Fibroblast of lung (primary cell): Measurements from ENCODE around the gene RBM23. TPM values are rescaled to one million over a fixed set of nuclear protein-coding genes. Genes with fewer than 3 reads are reported as not detected.
"Not testable (repeated sequence)": the region's sequence is repeated elsewhere in the genome, so short reads cannot be mapped to it uniquely, and the experiment has no call there.

ENCODE experiments used
- DNase-seq, 2 donors: peaks; one replicate each; pipeline versions ENCODE4 v3.0.0 to v3.0.0-alpha.2; 2010; ENCODE audit warnings: low read depth in 2 of 2
- H2AFZ ChIP-seq: 2 replicates; pipeline ENCODE4 v1.5.1; 2012; ENCODE audit warnings: low read length, control low read depth, inconsistent platforms
- H3K27ac ChIP-seq: 2 replicates; pipeline ENCODE4 v1.5.1; 2011; ENCODE audit warnings: low read length, control low read depth; ENCODE audit not compliant: insufficient read depth
- H3K27me3 ChIP-seq: 2 replicates; pipeline ENCODE4 v1.5.1; 2011; ENCODE audit warnings: mild to moderate bottlenecking, low read length; ENCODE audit not compliant: control insufficient read depth, insufficient read depth
- H3K36me3 ChIP-seq: 2 replicates; pipeline ENCODE4 v1.5.1; 2011; ENCODE audit warnings: low read length; ENCODE audit not compliant: control insufficient read depth, insufficient read depth
- H3K4me1 ChIP-seq: 2 replicates; pipeline ENCODE4 v1.5.1; 2011; ENCODE audit warnings: low read length; ENCODE audit not compliant: control insufficient read depth, insufficient read depth; ENCODE audit errors: extremely low read depth
- H3K4me2 ChIP-seq: 2 replicates; pipeline ENCODE4 v1.5.1; 2011; ENCODE audit warnings: low read length, control low read depth; ENCODE audit not compliant: insufficient read depth; ENCODE audit errors: extremely low read depth
- H3K4me3 ChIP-seq, 4 experiments: fragments of 200-600 bp in 1 of 4; sonication (generic) in 1 of 4; replicated peaks in 1 of 4; 2 replicates each; pipeline ENCODE4 v1.5.1; 2011 to 2016; ENCODE audit warnings: low read length in 4 of 4, low read depth in 3 of 4, mild to moderate bottlenecking in 3 of 4, control low read depth in 2 of 4, inconsistent platforms in 1 of 4, mixed read lengths in 1 of 4; ENCODE audit not compliant: insufficient read depth in 1 of 4; ENCODE audit errors: control extremely low read depth in 1 of 4
- H3K79me2 ChIP-seq: 2 replicates; pipeline ENCODE4 v1.5.1; 2012; ENCODE audit warnings: mild to moderate bottlenecking, low read length, inconsistent platforms; ENCODE audit not compliant: control insufficient read depth, insufficient read depth
- H3K9ac ChIP-seq: 2 replicates; pipeline ENCODE4 v1.5.1; 2011; ENCODE audit warnings: mild to moderate bottlenecking, low read length, control low read depth; ENCODE audit not compliant: insufficient read depth
- H3K9me3 ChIP-seq: 2 replicates; pipeline ENCODE4 v1.5.1; 2012; ENCODE audit warnings: low read depth, low read length; ENCODE audit not compliant: control insufficient read depth, insufficient read depth
- H4K20me1 ChIP-seq: 2 replicates; pipeline ENCODE4 v1.5.1; 2011; ENCODE audit warnings: low read length; ENCODE audit not compliant: control insufficient read depth, insufficient read depth; ENCODE audit errors: extremely low read depth
- EZH2 ChIP-seq: IDR thresholded peaks from 2 replicates; pipeline ENCODE4 v1.5.1; 2012; ENCODE audit warnings: low read length, control low read depth, mild to moderate bottlenecking; ENCODE audit errors: missing control alignments
- polyA plus RNA-seq, 2 donors: library from polyadenylated mRNA; depleted of rRNA in 1 of 2; stranded (reverse) in 1 of 2; unstranded in 1 of 2; fragments of >200 nt; gene quantifications; 2 replicates each; pipeline ENCODE4 v1.2.1, GENCODE V29; 2011 to 2012; ENCODE audit warnings: missing spikeins in 1 of 2
- total RNA-seq: library from RNA; depleted of rRNA; stranded (reverse); fragments of >200 nt; gene quantifications from 2 replicates; pipeline ENCODE4 v1.2.1, GENCODE V29; 2014
- TF ChIP-seq, protein P1 (sequence below), 2 donors: IDR thresholded peaks in 1 of 2; conservative IDR thresholded peaks in 1 of 2; 1 replicate in 1 of 2; 2 replicates in 1 of 2; pipeline ENCODE4 v1.5.1; 2011 to 2012; ENCODE audit warnings: low read length in 2 of 2, control low read depth in 1 of 2, inconsistent platforms in 1 of 2, low read depth in 1 of 2, mild to moderate bottlenecking in 1 of 2

RBM23 gene
- total and polyA plus RNA-seq, 2 donors (not counting 1 experiment from before 2014, with no cell fraction given): 51.0 to 85.3 TPM

DNA sequence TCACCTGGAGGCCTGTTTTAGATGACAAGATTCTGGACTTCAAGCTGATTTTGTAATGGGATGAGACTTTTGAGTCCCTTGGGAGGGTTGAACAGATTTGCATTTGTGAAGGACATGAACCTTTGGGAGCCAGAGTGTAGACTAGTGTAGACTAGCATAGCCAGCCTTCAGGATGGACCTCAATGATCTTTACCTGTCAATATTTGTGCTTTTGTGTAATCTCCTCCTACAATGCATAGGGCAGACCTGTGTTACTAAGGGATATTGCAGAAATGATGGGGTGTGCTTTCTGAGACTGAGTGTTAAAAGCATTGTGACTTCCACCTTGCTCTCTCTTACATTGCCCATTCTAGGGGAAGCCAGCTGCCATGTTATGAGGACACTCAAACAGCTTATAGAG, 57.3 kb downstream of the RBM23 start:
- no peak overlapping the region for H3K9ac ChIP-seq
- no peak overlapping the region for H2AFZ ChIP-seq
- H3K4me3 ChIP-seq: no peak overlapping the region
- H4K20me1 ChIP-seq: no peaks in the 10 kb centered on the region
- TF ChIP-seq, protein P1, sequence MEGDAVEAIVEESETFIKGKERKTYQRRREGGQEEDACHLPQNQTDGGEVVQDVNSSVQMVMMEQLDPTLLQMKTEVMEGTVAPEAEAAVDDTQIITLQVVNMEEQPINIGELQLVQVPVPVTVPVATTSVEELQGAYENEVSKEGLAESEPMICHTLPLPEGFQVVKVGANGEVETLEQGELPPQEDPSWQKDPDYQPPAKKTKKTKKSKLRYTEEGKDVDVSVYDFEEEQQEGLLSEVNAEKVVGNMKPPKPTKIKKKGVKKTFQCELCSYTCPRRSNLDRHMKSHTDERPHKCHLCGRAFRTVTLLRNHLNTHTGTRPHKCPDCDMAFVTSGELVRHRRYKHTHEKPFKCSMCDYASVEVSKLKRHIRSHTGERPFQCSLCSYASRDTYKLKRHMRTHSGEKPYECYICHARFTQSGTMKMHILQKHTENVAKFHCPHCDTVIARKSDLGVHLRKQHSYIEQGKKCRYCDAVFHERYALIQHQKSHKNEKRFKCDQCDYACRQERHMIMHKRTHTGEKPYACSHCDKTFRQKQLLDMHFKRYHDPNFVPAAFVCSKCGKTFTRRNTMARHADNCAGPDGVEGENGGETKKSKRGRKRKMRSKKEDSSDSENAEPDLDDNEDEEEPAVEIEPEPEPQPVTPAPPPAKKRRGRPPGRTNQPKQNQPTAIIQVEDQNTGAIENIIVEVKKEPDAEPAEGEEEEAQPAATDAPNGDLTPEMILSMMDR (conservative IDR thresholded peaks at IDR 0.05 in 1 of 2, IDR thresholded peaks at IDR 0.05 in 1 of 2; ENCODE audit: low read depth in 1 of 2, low read length in 2 of 2): no peak
- TF ChIP-seq EZH2: no peak
- DNase-seq: no peak
- H3K36me3 ChIP-seq: no peaks in the 10 kb centered on the region
- H3K79me2 ChIP-seq: no peaks in the 10 kb centered on the region
- no peak overlapping the region for H3K4me2 ChIP-seq
- H3K27me3 ChIP-seq: no peaks in the 10 kb centered on the region
- H3K4me1 ChIP-seq: no peaks in the 10 kb centered on the region
- no peak overlapping the region for H3K27ac ChIP-seq
- no peaks in the 10 kb centered on the region for H3K9me3 ChIP-seq

DNA sequence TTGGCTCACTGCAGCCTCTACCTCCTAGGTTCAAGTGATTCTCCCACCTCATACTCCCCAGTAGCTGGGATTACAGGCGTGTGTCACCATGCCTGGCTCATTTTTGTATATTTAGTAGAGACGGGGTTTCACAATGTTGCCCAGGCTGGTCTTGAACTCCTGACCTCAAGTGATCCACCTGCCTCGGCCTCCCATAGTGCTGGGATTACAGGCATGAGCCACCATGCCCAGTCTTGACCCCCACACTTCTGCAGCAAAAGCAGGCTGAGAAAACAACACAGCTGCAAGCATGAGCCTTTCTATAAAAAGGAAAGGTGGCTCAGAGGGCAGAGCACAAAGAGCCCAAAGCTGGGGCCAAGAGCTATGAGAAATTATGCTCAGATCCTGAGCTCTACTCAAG, 58.6 kb downstream of the RBM23 start:
- not testable (repeated sequence) for H2AFZ ChIP-seq, H3K9me3 ChIP-seq, H3K4me3 ChIP-seq, H3K4me2 ChIP-seq, H3K27me3 ChIP-seq, H3K36me3 ChIP-seq, H3K27ac ChIP-seq, H4K20me1 ChIP-seq, H3K79me2 ChIP-seq, H3K9ac ChIP-seq, H3K4me1 ChIP-seq, DNase-seq

GRCh38 chr14:22856428-22856827, 62.5 kb downstream of the RBM23 start:
- Histone ChIP-seq H3K4me3 (no peak overlapping the region), H3K36me3 (no peaks in the 10 kb centered on the region), H4K20me1 (no peaks in the 10 kb centered on the region), H3K4me1 (peaks cover 15% of the 10 kb centered on the region), H2AFZ (no peak overlapping the region), H3K9ac (no peak overlapping the region), H3K9me3 (no peaks in the 10 kb centered on the region), H3K79me2 (no peaks in the 10 kb centered on the region), H3K27ac (no peak overlapping the region), H3K4me2 (no peak overlapping the region), H3K27me3 (no peaks in the 10 kb centered on the region)
- DNase-seq: no peak
- no peak for TF ChIP-seq EZH2
- TF ChIP-seq, protein P1 (conservative IDR thresholded peaks at IDR 0.05 in 1 of 2, IDR thresholded peaks at IDR 0.05 in 1 of 2; ENCODE audit: low read depth in 1 of 2, low read length in 2 of 2): no peak
